Ovary (tissue), 9 donors: ENCODE results near the gene LILRA6. TPM values are rescaled to one million over a fixed set of nuclear protein-coding genes. Genes with fewer than 3 reads are reported as not detected.

Experiments
- DNase-seq, 5 donors: peaks; one replicate each; pipeline ENCODE4 v3.0.0-alpha.2; 2019 to 2020
- H3K27ac ChIP-seq, 2 donors: fragments of 200-600 bp; one replicate each; pipeline versions ENCODE4 v1.5.1 to v1.8.0; 2019 to 2022
- H3K27me3 ChIP-seq: fragments of 200-600 bp; one replicate; pipeline ENCODE4 v1.8.0; 2022
- H3K36me3 ChIP-seq: fragments of 200-600 bp; sonication (generic); one replicate; pipeline ENCODE4 v1.5.1; 2019
- H3K4me1 ChIP-seq: one replicate; pipeline ENCODE4 v1.8.1; 2013; ENCODE audit warnings: mild to moderate bottlenecking, moderate library complexity; ENCODE audit not compliant: insufficient read depth
- H3K4me3 ChIP-seq: fragments of 200-600 bp; sonication (generic); one replicate; pipeline ENCODE4 v1.5.1; 2017
- H3K9me3 ChIP-seq, 2 donors: fragments of 200-600 bp in 1 of 2; sonication (generic) in 1 of 2; one replicate each; pipeline versions ENCODE4 v1.5.1 to v1.8.1; 2013 to 2019; ENCODE audit warnings: mild to moderate bottlenecking in 1 of 2, moderate library complexity in 1 of 2
- EP300 ChIP-seq: sonication (generic); formaldehyde crosslinking; IDR thresholded peaks from one replicate; pipeline ENCODE4 v1.6.1; 2017; ENCODE audit warnings: antibody characterized with exemption
- POLR2A ChIP-seq: fragments of 450-650 bp; IDR thresholded peaks from one replicate; pipeline ENCODE4 v1.6.1; 2017; ENCODE audit warnings: antibody characterized with exemption, mild to moderate bottlenecking, moderate library complexity
- WGBS, 3 donors: extraction: QIAGEN DNeasy Blood & Tissue Kit in 1 of 3; methylation state at CpG; one replicate each; pipeline versions ENCODE4 v1.1.5 to v1.1.7; 2013 to 2017; 5-methylcytosine and 5-hydroxymethylcytosine counted together
- intact Hi-C, 4 donors: fragments of 100-400 bp; cut with DNase I; formaldehyde crosslinking; loops; one replicate each; pipeline versions ENCODE4 v1.11.0 to v1.15.1; 2022 to 2023
- polyA plus RNA-seq, 2 donors: library from polyadenylated mRNA; stranded (reverse); fragments of 200-250 nt in 1 of 2; fragments of 350-450 nt in 1 of 2; fragmentation: Illumina TruSeq in 1 of 2; extraction: RNeasy Lipid Tissue Mini Kit (QIAGEN cat#74804) in 1 of 2; gene quantifications; one replicate each; pipeline ENCODE4 v1.2.3, GENCODE V29; 2013 to 2014
- total RNA-seq, 7 donors: library from RNA; depleted of rRNA in 2 of 7; stranded (reverse); fragments of >200 nt in 2 of 7; fragmentation: NEBNext Ultra II Directional in 3 of 7; extraction: Animal tissue kit (Norgen Biotek cat#: 25700) in 3 of 7; gene quantifications; one replicate each; pipeline versions ENCODE4 v1.1.0 to v1.2.4, GENCODE V29; 2016 to 2023
- TF ChIP-seq, protein P1 (sequence below), 3 donors: fragments of 450-650 bp in 2 of 3; fragments of 200-600 bp in 1 of 3; IDR thresholded peaks; one replicate each; pipeline versions ENCODE4 v1.5.1 to v1.8.0; 2016 to 2022; ENCODE audit warnings: antibody characterized with exemption in 3 of 3, mild to moderate bottlenecking in 1 of 3
- donor health status: DM: no; HTN: no; CAD: no; lungs with moderate emphysema.
- donor health status: DM: no; HTN: no; CAD: no.
- donor health status: Bipolar disorder and iron deficiency.
- donor health status: DM: yes; HTN: yes; CAD: no.
- donor health status: DM: no; HTN: no; CAD: no.
- donor health status: DM: yes; HTN: yes; CAD: no.

LILRA6 gene
- total and polyA plus RNA-seq, 9 donors, result 0.61 to 2.7 (median 1.2) TPM

- H3K9me3 ChIP-seq, result no peaks in the 10 kb centered on the region
- 68 to 75% (median 69%) methylated on average over 11 of the region's 11 CpGs for WGBS, 3 donors
- H3K4me1 ChIP-seq, result no peaks in the 10 kb centered on the region
- H3K4me3 ChIP-seq, result no peak overlapping the region
- intact Hi-C loops, result no loop called here
- H3K27ac ChIP-seq, result no peak overlapping the region
- TF ChIP-seq, protein P1, sequence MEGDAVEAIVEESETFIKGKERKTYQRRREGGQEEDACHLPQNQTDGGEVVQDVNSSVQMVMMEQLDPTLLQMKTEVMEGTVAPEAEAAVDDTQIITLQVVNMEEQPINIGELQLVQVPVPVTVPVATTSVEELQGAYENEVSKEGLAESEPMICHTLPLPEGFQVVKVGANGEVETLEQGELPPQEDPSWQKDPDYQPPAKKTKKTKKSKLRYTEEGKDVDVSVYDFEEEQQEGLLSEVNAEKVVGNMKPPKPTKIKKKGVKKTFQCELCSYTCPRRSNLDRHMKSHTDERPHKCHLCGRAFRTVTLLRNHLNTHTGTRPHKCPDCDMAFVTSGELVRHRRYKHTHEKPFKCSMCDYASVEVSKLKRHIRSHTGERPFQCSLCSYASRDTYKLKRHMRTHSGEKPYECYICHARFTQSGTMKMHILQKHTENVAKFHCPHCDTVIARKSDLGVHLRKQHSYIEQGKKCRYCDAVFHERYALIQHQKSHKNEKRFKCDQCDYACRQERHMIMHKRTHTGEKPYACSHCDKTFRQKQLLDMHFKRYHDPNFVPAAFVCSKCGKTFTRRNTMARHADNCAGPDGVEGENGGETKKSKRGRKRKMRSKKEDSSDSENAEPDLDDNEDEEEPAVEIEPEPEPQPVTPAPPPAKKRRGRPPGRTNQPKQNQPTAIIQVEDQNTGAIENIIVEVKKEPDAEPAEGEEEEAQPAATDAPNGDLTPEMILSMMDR (IDR thresholded peaks at IDR 0.05), result no peak
- no peak for TF ChIP-seq POLR2A
- no peak for TF ChIP-seq EP300
- H3K27me3 ChIP-seq, result no peaks in the 10 kb centered on the region
- H3K36me3 ChIP-seq, result no peaks in the 10 kb centered on the region
- DNase-seq, result no peak
These were observed 10.3 kb upstream of the LILRA6 start for GRCh38 chr19:54252845-54253244.

DNA sequence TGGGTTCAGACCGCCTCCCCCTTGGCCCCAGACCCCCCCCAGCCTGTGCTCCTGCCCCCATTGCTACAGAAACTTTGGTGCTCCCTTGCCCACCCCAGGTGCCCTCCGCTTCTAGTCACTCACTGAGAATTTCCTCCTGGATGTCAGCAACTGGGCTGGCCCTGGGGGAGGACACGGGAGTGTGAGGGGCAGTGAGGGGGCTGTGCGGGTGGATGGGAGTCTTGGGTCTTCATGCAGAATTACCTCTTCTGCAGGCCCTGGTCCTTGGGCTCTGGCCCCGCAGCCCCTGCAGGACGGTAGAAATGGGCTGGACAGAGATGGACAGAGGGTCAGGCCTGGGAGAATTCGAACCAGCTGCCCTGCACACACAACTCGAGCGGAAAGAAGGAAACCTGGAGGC, 9.7 kb upstream of the LILRA6 start:
- intact Hi-C loops, result no loop called here
- WGBS, 3 donors, result 64 to 71% (median 71%) methylated on average over 8 to 9 of the region's 9 CpGs
- Histone ChIP-seq H3K27me3 (no peaks in the 10 kb centered on the region), H3K4me1 (no peaks in the 10 kb centered on the region), H3K4me3 (no peak overlapping the region), H3K27ac (no peak overlapping the region), H3K36me3 (no peaks in the 10 kb centered on the region), H3K9me3 (no peaks in the 10 kb centered on the region)
- no peak for DNase-seq
- TF ChIP-seq EP300, result no peak
- TF ChIP-seq, protein P1 (IDR thresholded peaks at IDR 0.05), result no peak
- no peak for TF ChIP-seq POLR2A

GRCh38 chr19:54248016-54248601, 5.5 kb upstream of the LILRA6 start:
- WGBS, 3 donors, result 67 to 70% (median 68%) methylated on average over 8 of the region's 8 CpGs
- no peak for DNase-seq

GRCh38 chr19:54247106-54247930, 4.7 kb upstream of the LILRA6 start:
- intact Hi-C loops, result no loop called here

More at GRCh38 chr19:54248016-54248601, 5.5 kb upstream of the LILRA6 start:
- intact Hi-C loops, result no loop called here
- H3K36me3 ChIP-seq, result no peaks in the 10 kb centered on the region
- no peaks in the 10 kb centered on the region for H3K27me3 ChIP-seq
- H3K27ac ChIP-seq, result no peak overlapping the region
- no peaks in the 10 kb centered on the region for H3K9me3 ChIP-seq
- H3K4me1 ChIP-seq, result no peaks in the 10 kb centered on the region
- TF ChIP-seq, protein P1 (IDR thresholded peaks at IDR 0.05), result no peak
- no peak for TF ChIP-seq EP300
- no peak for TF ChIP-seq POLR2A
- H3K4me3 ChIP-seq, result no peak overlapping the region

More at GRCh38 chr19:54247106-54247930, 4.7 kb upstream of the LILRA6 start:
- Histone ChIP-seq H3K9me3 (no peaks in the 10 kb centered on the region), H3K4me1 (no peaks in the 10 kb centered on the region), H3K4me3 (no peak overlapping the region), H3K27me3 (no peaks in the 10 kb centered on the region), H3K27ac (no peak overlapping the region), H3K36me3 (no peaks in the 10 kb centered on the region)
- 78 to 81% (median 80%) methylated on average over 20 of the region's 20 CpGs for WGBS, 3 donors
- DNase-seq, result no peak
- TF ChIP-seq EP300, result no peak
- TF ChIP-seq, protein P1 (IDR thresholded peaks at IDR 0.05), result no peak
- TF ChIP-seq POLR2A, result no peak
